SH-SY5Y (cell line): ENCODE results near the gene BGN.

Experiments used
- GATA2 ChIP-seq: IDR thresholded peaks from 2 replicates; pipeline ENCODE4 v1.6.1; 2011; ENCODE audit warnings: mild to moderate bottlenecking, low read depth, low read length
- GATA3 ChIP-seq: IDR thresholded peaks from 2 replicates; pipeline ENCODE4 v1.6.1; 2011; ENCODE audit warnings: low read depth, mild to moderate bottlenecking, low read length, moderate library complexity

GRCh38 chrX:153502131-153502530, 7.4 kb downstream of the BGN start:
- TF ChIP-seq GATA3 (no peak), GATA2 (no peak)
